GM12801 (cell line): ENCODE data around the gene SPRR3.

Experiments used
- CTCF ChIP-seq: IDR thresholded peaks from one replicate; pipeline ENCODE4 v1.5.1; 2011; ENCODE audit warnings: control low read depth; ENCODE audit not compliant: insufficient read length; ENCODE audit errors: extremely low read depth

The SPRR3 gene

GRCh38 chr1:152961226-152961891, 40.2 kb upstream of the SPRR3 start:
- no peak for TF ChIP-seq CTCF

GRCh38 chr1:152962876-152963415, 38.6 kb upstream of the SPRR3 start:
- TF ChIP-seq CTCF: no peak

DNA sequence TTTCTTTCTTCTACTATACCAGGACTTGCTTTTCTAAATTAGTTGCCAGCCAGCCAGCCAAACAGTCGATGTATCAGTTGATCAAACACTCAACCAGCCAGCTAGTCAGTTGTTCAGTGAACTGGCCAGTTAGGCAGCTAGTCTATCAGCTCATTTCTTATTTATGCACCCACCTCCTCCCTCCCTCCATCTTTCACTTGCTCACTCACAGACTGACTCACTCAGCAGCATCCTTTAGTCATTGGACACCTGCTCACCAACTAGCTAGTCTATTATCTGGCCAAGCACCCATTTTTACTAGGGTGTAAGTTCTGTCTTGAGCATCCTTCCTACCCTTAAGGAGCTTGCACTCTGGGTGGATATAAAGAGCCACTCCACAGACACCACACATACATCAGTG, 37.0 kb upstream of the SPRR3 start:
- no peak for TF ChIP-seq CTCF

GRCh38 chr1:152965853-152966252, 35.7 kb upstream of the SPRR3 start:
- TF ChIP-seq CTCF: no peak

DNA sequence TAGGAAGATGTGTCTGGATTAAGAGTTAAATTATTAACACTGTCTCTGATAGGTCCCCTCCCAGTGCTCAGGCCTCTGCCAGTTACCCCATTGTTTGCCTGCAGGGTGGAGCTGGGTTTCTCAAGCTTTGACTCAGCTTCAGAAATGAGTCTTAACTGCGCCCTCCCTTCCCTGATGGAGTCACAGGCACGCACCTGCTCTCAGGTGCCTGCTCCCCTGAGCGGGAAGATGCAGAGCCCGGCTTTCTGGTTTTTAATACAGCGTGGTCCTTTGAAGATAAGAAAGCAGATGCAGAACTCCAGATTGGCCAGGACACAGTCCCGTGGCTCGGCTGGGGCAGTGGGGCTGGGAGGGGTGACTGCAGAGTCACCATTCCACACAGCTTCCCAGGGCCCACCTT, 34.3 kb upstream of the SPRR3 start:
- no peak for TF ChIP-seq CTCF

- TF ChIP-seq CTCF: no peak
These were observed 33.3 kb upstream of the SPRR3 start for GRCh38 chr1:152968248-152968647.

GRCh38 chr1:152969036-152969435, 32.5 kb upstream of the SPRR3 start:
- no peak for TF ChIP-seq CTCF
